HG03280 (cell line): ENCODE measurements around the gene KDM5B.

Experiments
- ATAC-seq: cut with Tn5 transposase; IDR thresholded peaks from one replicate; pipeline ENCODE4 v1.9.1; 2021; ENCODE audit warnings: mild to moderate bottlenecking, moderate library complexity; ENCODE audit not compliant: unreplicated experiment

Gene KDM5B

GRCh38 chr1:202689082-202689481 lies 119.1 kb downstream of the KDM5B start:
- ATAC-seq = no peak

GRCh38 chr1:202688401-202688800 lies 119.8 kb downstream of the KDM5B start:
- no peak for ATAC-seq

GRCh38 chr1:202687798-202688197 lies 120.4 kb downstream of the KDM5B start:
- ATAC-seq = no peak

GRCh38 chr1:202687370-202687769 lies 120.9 kb downstream of the KDM5B start:
- no peak for ATAC-seq

GRCh38 chr1:202685641-202686040 lies 122.6 kb downstream of the KDM5B start:
- no peak for ATAC-seq

GRCh38 chr1:202684716-202685115 lies 123.5 kb downstream of the KDM5B start:
- no peak for ATAC-seq

- no peak for ATAC-seq
Observed at GRCh38 chr1:202683029-202683428, 125.2 kb downstream of the KDM5B start.

- no peak for ATAC-seq
Observed at GRCh38 chr1:202682477-202682876, 125.7 kb downstream of the KDM5B start.

GRCh38 chr1:202681736-202682420 lies 126.3 kb downstream of the KDM5B start:
- no peak for ATAC-seq

- no peak for ATAC-seq
Observed at GRCh38 chr1:202680586-202681352, 127.5 kb downstream of the KDM5B start.

GRCh38 chr1:202679406-202680177 lies 128.6 kb downstream of the KDM5B start:
- no peak for ATAC-seq

GRCh38 chr1:202677433-202677832 lies 130.8 kb downstream of the KDM5B start:
- ATAC-seq = no peak
